HG02588 (cell line): ENCODE measurements around the gene ZNF335.
A peak's percentile ranks its signal among the peaks of the same experiment; 100 is the strongest.

Experiments used
- ATAC-seq: cut with Tn5 transposase; IDR thresholded peaks from one replicate; pipeline ENCODE4 v1.9.1; 2021; ENCODE audit warnings: mild to moderate bottlenecking, moderate library complexity; ENCODE audit not compliant: unreplicated experiment

Gene ZNF335

DNA sequence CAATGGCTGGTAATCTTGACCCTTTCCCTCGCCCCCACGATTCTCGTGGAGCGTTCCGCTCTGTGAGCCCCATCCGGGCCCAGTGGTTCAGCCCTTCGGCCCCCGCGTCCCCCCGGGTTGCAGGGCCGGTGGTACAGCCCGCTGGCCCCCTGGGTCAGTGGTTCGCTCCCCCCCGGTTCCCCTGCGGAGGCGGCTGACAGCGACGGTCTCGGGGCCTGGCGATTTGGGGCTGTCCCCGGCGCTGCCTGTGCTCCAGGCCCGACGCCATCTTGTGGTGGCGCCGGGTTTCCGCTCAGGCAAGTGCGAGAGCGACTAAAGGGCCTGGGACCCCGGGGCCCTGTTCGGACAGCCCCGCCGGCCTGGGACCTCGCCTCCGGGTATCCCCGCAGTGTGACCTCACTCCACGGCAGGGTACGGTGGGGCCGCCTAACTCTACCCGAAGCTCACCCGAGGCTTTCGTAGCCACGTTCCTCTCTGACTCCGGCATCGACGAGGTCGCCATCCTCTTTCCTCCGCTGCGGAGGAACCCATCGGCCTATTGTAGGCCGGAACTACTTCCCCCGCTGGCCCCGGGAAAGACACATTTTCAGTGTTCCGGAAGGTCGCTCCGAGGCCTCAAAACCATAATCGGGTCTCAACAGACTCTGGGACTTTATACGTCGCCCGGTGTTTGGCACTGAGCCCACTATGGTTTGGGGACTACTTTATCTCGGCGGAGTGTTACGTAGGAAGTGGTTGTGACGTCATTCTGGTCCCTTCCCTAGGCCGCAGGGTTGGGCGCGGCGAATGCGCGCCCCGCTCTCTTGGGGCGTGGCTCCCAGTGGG lies at the start of gene ZNF335:
Gene ZNF335, minus strand, starts transcription at position 529 of the 825 bp plus-strand sequence. CDS start 793 bp downstream, outside the sequence.
- peak; percentile 70 for ATAC-seq

- ATAC-seq = no peak
Observed at GRCh38 chr20:46020555-46020954, 48.6 kb upstream of the ZNF335 start.

DNA sequence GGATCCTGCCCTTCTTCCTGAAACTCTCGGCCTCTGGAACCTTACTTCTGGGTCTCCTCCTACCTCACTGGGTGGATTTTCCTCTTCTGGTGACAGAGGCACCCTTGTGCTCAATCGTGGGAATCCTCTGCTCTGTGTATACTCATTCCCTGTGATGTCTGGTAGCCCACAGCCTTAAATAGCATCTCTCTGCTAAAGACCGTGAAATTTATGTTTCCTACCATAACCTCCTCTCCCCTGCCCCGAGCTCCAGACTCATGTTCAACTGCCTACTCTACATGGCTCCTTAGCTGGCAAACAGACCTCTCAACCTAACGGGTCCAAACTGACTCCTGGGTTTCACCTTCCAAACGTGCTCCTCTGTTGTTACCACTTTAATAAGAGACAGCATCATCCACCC lies 46.6 kb upstream of the ZNF335 start:
- ATAC-seq = no peak

- ATAC-seq = no peak
Observed at GRCh38 chr20:46018112-46018511, 46.1 kb upstream of the ZNF335 start.

DNA sequence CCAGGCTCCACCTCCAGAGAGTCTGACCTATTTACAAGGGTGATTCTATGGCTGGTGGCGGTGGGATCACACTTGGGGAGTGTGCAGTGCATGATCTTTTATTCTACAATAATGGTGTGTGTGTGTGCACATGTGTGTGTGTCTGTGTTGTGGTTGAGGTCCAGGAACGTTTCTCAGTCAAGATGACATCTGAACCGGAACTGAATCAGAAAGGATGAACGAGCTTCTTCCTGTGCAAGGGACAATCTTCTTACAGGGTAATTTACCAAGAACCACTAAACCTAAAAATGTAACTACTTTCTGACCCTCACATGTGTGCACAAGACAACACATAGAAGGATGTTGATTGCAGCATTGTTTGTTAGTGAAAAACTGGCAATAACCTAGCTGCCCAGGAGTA lies 45.3 kb upstream of the ZNF335 start:
- ATAC-seq = no peak

DNA sequence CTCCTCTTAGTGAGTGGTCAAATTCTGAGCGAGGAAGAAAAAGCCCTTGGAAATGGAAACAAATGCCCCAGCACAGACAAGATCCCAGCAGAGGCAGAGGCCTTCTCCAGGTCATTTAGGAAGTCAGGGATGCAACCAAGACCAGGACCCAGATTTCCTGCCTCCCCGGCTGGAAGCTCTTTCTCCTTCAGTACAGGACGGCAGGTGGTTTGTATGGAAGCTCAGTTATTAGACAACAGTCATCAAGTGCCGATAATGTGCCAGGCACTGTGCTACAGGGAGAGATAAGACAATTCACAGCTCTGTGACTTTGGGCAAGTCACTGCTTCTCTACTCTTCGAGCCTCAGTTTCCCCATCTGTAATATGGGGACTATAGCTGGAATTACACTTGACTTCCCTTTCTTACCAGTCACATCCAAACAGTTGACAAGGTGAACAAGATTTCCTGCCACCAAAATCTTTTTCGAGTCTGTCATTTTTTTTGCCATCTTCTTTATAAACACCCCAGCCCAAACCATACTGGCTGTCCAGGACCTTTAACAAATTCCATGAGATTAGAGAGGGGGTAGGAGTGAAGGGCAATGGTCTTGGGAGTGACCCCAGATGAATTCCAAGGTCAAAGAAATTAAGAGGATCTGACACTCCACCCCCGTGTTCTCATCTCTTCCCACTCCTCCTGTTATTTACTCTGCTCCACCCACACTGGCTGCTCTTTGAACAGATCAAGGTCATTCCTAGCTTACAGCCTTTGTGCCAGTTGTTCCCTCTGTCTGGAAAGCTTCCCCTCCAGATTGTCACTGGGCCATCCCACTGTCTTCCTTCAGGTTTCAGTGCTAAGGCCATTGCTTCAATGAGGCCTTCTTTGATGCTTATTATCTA lies 42.8 kb upstream of the ZNF335 start:
- ATAC-seq = no peak

DNA sequence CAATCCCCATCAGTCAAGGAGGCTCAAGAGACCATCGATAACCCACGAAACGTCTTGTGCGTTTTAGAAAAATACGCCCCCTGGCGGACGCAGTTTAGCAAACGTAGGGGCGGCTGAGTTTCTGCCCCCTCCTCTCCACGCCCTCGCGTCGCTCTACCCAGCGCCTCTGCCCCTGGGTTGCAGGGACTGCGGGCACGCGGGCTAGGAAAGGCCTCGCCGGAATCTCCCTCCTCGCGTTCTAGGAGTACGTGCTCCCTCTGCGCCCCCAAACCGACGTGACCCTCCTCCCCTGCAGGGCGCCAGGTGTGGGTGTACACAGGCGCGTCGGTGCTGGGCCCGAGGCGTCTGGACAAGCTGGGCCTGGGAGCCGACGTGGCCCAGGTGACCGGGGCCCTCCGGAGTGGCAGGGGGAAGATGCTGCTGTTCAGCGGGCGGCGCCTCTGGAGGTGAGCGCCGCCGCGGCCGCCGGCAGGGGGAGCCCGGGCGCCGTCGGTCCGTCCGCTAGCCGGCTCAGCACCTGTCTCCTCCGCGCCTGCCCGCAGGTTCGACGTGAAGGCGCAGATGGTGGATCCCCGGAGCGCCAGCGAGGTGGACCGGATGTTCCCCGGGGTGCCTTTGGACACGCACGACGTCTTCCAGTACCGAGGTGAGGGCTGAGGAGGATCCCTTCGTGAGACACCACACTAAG lies 42.0 kb upstream of the ZNF335 start:
- peak; percentile 63 for ATAC-seq

DNA sequence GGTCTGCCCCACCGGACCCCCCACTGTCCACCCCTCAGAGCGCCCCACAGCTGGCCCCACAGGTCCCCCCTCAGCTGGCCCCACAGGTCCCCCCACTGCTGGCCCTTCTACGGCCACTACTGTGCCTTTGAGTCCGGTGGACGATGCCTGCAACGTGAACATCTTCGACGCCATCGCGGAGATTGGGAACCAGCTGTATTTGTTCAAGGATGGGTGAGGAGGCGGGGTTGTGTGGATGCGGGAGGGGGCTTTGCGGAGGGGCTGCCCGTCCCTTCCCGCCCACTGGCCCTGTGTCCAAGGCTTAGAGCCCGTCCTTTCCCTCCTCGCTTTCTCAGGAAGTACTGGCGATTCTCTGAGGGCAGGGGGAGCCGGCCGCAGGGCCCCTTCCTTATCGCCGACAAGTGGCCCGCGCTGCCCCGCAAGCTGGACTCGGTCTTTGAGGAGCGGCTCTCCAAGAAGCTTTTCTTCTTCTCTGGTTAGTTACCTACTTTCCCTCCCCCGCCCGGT lies 41.4 kb upstream of the ZNF335 start:
- ATAC-seq = no peak

- ATAC-seq = no peak
Observed at GRCh38 chr20:46012921-46013320, 40.9 kb upstream of the ZNF335 start.

GRCh38 chr20:46011631-46012482 lies 39.9 kb upstream of the ZNF335 start:
- no peak for ATAC-seq

GRCh38 chr20:46010491-46011391 lies 38.7 kb upstream of the ZNF335 start:
- ATAC-seq = no peak

DNA sequence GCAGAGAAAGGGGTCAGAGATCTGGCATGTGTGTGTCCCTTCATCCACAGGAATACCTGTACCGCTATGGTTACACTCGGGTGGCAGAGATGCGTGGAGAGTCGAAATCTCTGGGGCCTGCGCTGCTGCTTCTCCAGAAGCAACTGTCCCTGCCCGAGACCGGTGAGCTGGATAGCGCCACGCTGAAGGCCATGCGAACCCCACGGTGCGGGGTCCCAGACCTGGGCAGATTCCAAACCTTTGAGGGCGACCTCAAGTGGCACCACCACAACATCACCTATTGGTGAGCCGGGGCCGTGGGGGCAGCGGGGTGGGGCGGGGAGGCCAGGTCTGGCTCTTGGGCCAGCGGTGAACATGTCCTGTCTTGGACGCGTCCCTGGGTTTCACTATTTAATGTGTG lies 37.8 kb upstream of the ZNF335 start:
- ATAC-seq = no peak

GRCh38 chr20:46007671-46008070 lies 35.7 kb upstream of the ZNF335 start:
- no peak for ATAC-seq

- ATAC-seq = no peak
Observed at GRCh38 chr20:46006964-46007363, 35.0 kb upstream of the ZNF335 start.

- no peak for ATAC-seq
Observed at GRCh38 chr20:46006022-46006705, 34.2 kb upstream of the ZNF335 start.

GRCh38 chr20:46004889-46005473 lies 33.0 kb upstream of the ZNF335 start:
- no peak for ATAC-seq

DNA sequence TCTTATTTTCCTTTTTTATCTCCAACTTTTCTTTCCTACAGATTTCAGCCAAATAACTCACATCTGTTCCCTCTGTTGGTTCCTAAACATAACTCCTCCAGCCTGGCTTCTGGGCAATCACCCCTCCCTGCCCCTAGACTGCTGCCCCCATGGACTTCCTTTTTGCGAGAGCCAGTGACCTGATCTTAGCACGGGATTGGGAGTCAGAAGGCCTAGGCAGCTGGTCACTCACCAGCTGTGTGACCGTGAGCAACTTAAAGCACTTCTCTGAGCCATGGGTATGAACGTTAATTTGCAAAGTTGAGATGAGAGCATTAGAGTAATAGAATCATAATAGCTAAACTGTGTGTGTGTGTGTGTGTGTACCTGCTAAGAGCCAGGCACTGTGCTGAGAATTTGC lies 32.2 kb upstream of the ZNF335 start:
- no peak for ATAC-seq

DNA sequence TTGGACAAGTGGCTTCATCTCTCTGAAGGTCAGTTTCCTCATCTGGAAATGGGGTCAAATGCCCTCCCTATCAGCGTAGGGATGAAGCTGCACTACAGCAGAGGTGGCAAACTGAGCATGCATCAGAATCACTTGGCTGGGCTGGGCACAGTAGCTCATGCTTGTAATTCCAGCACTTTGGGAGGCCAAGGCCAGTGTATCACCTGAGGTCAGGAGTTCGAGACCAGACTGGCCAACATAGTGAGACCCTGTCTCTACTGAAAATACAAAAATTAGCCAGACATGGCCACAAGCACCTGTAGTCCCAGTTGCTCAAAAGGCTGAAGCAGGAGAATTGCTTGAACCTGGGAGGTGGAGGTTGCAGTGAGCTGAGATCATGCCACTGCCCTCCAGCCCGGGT lies 30.0 kb upstream of the ZNF335 start:
- no peak for ATAC-seq
